NCI-H446 treated with DMSO at 0.1 percent for 48 hours (cell line): Measurements from ENCODE around the gene SPRYD4.

ENCODE experiments used
- DNase-seq: peaks from one replicate; lab custom pipeline; 2025; lab: John Stamatoyannopoulos, UW

Gene SPRYD4

DNA sequence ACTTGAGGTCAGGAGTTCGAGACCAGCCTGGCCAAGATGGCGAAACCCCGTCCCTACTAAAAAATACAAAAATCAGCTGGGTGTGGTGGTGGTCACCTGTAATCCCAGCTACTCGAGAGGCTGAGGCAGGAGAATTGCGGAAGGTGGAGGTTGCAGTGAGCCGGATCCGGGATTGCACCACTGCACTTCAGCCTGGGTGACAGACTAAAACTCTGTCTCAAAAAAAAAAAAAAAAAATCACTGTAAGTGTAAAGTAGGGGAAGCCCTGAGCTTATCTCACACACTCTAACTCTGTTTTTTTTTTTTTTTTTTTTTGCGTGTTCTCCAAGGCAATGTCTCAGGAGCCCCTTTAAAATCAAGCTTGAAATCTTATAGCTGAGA is 52.8 kb downstream of the SPRYD4 start:
- no peak for DNase-seq

DNA sequence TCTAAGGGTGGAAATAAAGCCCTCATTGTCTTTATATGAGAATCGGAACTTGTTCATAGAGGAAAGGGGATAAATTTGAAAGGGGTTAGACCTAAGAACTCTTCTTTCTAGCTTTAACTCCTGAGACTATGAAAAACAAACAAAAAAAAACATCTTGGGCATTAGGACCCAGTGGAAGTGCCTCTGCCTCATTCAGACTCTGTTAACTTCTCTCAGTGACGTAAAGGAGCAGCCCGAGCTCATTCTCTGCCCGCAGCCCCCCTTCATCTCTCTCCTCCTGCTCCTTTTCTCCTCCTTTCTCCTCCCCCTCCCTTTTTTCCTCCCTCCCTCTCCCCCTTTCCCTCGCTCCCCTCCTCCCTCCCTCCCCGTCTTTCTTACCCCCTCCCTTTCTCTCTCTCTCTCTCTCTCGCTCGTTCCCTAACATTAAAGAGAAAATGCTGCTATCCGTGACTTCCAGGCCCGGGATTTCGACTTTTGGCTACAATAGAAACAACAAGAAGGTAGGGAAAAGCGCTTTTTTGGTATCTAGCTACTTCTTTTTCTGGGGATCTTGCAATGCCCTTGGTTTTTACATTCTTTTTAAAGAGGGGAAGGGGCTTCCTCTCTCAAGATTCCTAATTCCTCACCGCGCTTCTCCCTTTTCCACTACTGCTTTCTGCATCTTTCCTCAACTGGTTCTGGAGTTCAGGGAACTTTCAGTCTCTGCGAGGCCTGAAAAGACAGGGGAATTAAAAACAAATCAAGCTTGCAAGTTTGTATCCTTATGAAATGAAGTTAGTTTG is 53.4 kb downstream of the SPRYD4 start, which contains the start of gene RBMS2:
RBMS2 (plus strand) TSS at position 231 of the 782 bp plus-strand sequence; CDS start at position 435, 204 bp downstream.
- DNase-seq: peak; percentile 75

DNA sequence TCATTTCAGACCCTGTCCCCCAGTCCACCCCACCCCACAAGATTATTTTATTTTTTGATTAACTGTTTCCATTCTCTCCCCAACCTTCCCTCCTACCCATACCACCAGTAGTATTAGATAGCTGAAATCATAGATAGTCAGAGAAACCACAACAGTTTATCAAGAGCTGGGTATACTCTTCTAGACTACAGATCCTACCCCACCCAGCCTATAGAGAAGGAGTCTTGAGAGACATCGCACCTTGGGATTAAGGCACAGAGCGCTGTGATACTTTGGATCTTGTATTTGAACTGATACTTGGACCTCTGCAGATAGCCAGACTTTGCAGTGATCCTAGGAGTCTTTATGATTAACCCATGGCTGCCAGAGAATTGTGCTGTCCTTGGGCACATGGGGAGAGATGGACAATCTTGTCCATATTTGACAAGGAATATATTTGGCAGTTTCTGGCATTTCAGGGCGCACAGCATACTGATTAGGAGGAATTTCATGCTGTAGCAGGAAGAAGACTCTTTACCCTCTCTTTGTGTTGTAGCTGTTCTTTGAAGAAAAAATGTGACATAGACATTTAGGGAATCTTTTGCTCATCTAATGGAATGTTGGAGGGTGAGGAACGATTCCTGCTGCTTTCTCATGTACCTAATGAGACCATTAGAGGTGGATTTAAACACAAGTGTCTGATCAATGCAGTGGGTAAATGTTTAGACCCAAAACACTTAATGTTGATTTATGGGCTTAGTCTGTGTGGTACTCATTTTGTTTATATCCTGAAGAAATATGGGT is 54.2 kb downstream of the SPRYD4 start:
- no peak for DNase-seq

DNA sequence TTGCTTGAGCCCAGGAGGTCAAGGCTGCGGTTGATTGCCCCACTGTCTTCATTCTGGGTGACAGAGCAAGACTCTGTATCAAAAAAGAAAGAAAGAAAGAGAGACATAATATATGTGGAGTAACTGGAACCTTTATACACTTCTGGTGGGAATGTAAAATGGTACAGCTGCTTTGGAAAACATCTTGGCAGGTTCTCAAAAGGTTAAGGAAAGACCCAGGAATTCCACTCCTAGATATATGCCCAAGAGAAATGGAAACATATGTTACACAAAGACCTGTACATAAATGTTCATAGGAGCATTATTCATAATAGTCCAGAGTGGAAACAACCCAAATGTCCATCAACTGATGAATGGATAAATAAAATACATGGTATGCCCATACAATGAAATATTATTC is 60.5 kb downstream of the SPRYD4 start:
- DNase-seq: no peak
